CD4-positive, alpha-beta T cell (primary cell): ENCODE data around the gene REG1B. TPM values are rescaled to one million over a fixed set of nuclear protein-coding genes. Genes with fewer than 3 reads are reported as not detected.

Source experiments
- ATAC-seq: fragments of 200-7000 bp; cut with Tn5 transposase; one replicate; pipeline ENCODE4 v1.10.0; 2022; ENCODE audit warnings: mild to moderate bottlenecking; ENCODE audit not compliant: poor library complexity
- CTCF ChIA-PET: fragments of 350-600 bp; sonication (Branson Sonifier 250); formaldehyde crosslinking; loops from one replicate; lab custom pipeline; 2021; ENCODE audit warnings: antibody characterized with exemption, inconsistent platforms; lab: Charles Lee
- POLR2A ChIA-PET: fragments of 350-600 bp; sonication (Branson Sonifier 250); formaldehyde crosslinking; loops from one replicate; lab custom pipeline; 2021; ENCODE audit warnings: antibody characterized with exemption, inconsistent platforms; lab: Charles Lee
- DNase-seq, 14 experiments: peaks; one replicate each; pipeline ENCODE4 v3.0.0-alpha.2; 2013 to 2020; ENCODE audit warnings: mixed read lengths in 2 of 14
- H3K27ac ChIP-seq, 2 donors: one replicate each; pipeline versions ENCODE4 v1.5.1 to v1.7.0; 2013; ENCODE audit warnings: low read length in 2 of 2, low read depth in 1 of 2, mild to moderate bottlenecking in 1 of 2
- H3K27me3 ChIP-seq, 2 experiments: 1 replicate in 1 of 2; 2 replicates in 1 of 2; pipeline versions ENCODE4 v1.6.1 to v1.7.0; 2013; ENCODE audit warnings: low read length in 2 of 2, control low read depth in 1 of 2, mild to moderate bottlenecking in 1 of 2, moderate library complexity in 1 of 2; ENCODE audit not compliant: insufficient read depth in 2 of 2, control insufficient read depth in 1 of 2
- H3K36me3 ChIP-seq: one replicate; pipeline ENCODE4 v1.6.1; 2013; ENCODE audit warnings: low read length, control low read depth; ENCODE audit not compliant: insufficient read depth
- H3K4me1 ChIP-seq: one replicate; pipeline ENCODE4 v1.6.1; 2013; ENCODE audit warnings: low read length, control low read depth; ENCODE audit not compliant: insufficient read depth
- H3K4me3 ChIP-seq: one replicate; pipeline ENCODE4 v1.5.1; 2013; ENCODE audit warnings: mild to moderate bottlenecking, low read length, moderate library complexity
- H3K9me3 ChIP-seq, 2 experiments: 1 replicate in 1 of 2; 2 replicates in 1 of 2; pipeline versions ENCODE4 v1.6.1 to v1.7.0; 2013; ENCODE audit warnings: low read length in 2 of 2, mild to moderate bottlenecking in 2 of 2, control low read depth in 1 of 2, moderate library complexity in 1 of 2; ENCODE audit not compliant: control insufficient read depth in 1 of 2, insufficient read depth in 1 of 2
- H3K27ac Mint-ChIP-seq: one replicate; pipeline ENCODE4 v1.8.0; 2020; ENCODE audit warnings: mixed read lengths
- H3K27me3 Mint-ChIP-seq: one replicate; pipeline ENCODE4 v1.8.0; 2021; ENCODE audit warnings: mixed read lengths
- H3K36me3 Mint-ChIP-seq: one replicate; pipeline ENCODE4 v1.8.0; 2021; ENCODE audit warnings: low read depth, mixed read lengths
- H3K4me1 Mint-ChIP-seq: one replicate; pipeline ENCODE4 v1.8.0; 2021; ENCODE audit warnings: low read depth, mixed read lengths
- H3K4me3 Mint-ChIP-seq: one replicate; pipeline ENCODE4 v1.8.0; 2020; ENCODE audit warnings: mild to moderate bottlenecking, mixed read lengths
- H3K9me3 Mint-ChIP-seq: one replicate; pipeline ENCODE4 v1.8.0; 2020; ENCODE audit warnings: mixed read lengths
- intact Hi-C, 2 experiments: fragments of 100-400 bp; cut with DNase I in 1 of 2; cut with micrococcal nuclease in 1 of 2; formaldehyde crosslinking; loops; one replicate each; pipeline versions ENCODE4 v1.15.1 to v1.9.0; 2023 to 2025; cut with DNase I, micrococcal nuclease
- polyA plus RNA-seq, 2 donors: library from polyadenylated mRNA; unstranded; fragments of 120-200 nt; gene quantifications; one replicate each; pipeline ENCODE4 v1.2.1, GENCODE V29; 2013
- total RNA-seq, 174 experiments: library from RNA in 2 of 174; stranded (reverse) in 2 of 174; gene quantifications; one replicate each; pipeline ENCODE4 v1.2.3 and lab custom pipeline; 2021 to 2026
- TF ChIP-seq, protein P1 (sequence below): fragments of 200-600 bp; IDR thresholded peaks from one replicate; pipeline ENCODE4 v1.8.0; 2022; ENCODE audit warnings: antibody characterized with exemption, mild to moderate bottlenecking

Gene REG1B, protein sequence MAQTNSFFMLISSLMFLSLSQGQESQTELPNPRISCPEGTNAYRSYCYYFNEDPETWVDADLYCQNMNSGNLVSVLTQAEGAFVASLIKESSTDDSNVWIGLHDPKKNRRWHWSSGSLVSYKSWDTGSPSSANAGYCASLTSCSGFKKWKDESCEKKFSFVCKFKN
- not detected for total RNA-seq
- polyA plus RNA-seq (2013, experiment 1 of 2) = not detected
- not detected for polyA plus RNA-seq (2013, experiment 2 of 2)
- total RNA-seq (lab: John Stamatoyannopoulos, UW) = 0 to 0.08 (median 0) reads per million in 172 experiments

DNA sequence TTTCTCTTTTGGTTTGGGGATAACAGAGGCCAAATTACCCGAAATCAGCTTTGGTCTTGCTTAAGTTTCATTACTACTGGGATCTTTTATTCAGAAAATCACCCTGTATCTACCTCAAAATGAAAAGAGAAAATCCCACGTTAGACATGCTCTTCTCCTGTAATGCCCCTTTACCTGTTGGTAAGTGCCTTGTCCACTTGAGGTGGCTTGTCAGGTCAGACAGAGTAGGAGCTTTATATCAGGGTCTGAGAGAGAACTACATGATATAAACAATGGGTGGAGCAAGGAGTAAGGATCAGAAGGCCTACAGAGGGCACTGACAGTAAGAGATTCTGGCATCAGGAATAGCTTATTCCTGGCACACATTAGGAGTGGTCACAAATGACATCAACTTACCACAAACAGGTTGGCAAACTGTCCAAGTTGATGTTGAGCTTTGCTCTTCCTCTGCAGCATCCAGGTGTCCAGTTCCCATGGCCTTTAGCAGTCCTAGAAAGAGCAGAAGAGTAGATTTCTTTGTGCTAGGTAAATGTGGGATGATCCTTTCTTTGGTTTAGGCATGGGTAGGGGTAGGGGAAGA is at the start of gene REG1B:
REG1B (minus strand) TSS at position 209 of the 580 bp plus-strand sequence. CDS start 381 bp downstream, outside the sequence.
- Histone ChIP-seq H3K4me3 (no peak within 1 kb of the TSS), H3K36me3 (no peaks in the 10 kb centered on the region), H3K27ac (no peak within 1 kb of the TSS), H3K27me3 (no peaks in the 10 kb centered on the region), H3K4me1 (no peaks in the 10 kb centered on the region), H3K9me3 (peaks cover 3 to 4% of the 10 kb centered on the region in 2 experiments)
- intact Hi-C loops = no loop called here
- H3K4me1 Mint-ChIP-seq = no peaks in the 10 kb centered on the region
- H3K9me3 Mint-ChIP-seq = peaks cover 12% of the 10 kb centered on the region
- ChIA-PET POLR2A (no interaction called here), CTCF (no interaction called here)
- TF ChIP-seq, protein P1, sequence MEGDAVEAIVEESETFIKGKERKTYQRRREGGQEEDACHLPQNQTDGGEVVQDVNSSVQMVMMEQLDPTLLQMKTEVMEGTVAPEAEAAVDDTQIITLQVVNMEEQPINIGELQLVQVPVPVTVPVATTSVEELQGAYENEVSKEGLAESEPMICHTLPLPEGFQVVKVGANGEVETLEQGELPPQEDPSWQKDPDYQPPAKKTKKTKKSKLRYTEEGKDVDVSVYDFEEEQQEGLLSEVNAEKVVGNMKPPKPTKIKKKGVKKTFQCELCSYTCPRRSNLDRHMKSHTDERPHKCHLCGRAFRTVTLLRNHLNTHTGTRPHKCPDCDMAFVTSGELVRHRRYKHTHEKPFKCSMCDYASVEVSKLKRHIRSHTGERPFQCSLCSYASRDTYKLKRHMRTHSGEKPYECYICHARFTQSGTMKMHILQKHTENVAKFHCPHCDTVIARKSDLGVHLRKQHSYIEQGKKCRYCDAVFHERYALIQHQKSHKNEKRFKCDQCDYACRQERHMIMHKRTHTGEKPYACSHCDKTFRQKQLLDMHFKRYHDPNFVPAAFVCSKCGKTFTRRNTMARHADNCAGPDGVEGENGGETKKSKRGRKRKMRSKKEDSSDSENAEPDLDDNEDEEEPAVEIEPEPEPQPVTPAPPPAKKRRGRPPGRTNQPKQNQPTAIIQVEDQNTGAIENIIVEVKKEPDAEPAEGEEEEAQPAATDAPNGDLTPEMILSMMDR = no peak
- no peaks in the 10 kb centered on the region for H3K36me3 Mint-ChIP-seq
- H3K4me3 Mint-ChIP-seq = no peak within 1 kb of the TSS
- ATAC-seq = no peak
- H3K27me3 Mint-ChIP-seq = no peaks in the 10 kb centered on the region
- no peak for DNase-seq
- H3K27ac Mint-ChIP-seq = no peak within 1 kb of the TSS

DNA sequence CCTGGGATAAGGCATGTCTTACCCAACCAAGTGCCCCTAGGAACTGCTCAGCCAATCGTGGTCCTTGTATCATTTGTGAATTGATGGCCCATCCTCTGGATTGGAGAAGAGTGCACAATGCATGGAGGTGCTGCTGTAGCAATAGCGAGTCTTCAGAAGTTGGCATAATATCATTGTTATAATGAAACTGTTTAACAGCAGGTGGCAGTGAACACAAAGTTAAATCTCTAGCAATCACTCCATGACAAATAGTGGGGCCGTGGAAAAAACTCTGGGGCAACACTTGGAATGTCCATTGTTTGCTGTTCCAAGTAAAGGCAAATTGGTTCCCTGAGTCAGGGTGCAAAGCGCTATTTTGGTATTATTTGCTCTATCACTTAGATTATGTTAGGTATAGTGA is 43.9 kb upstream of the REG1B start:
- no peak overlapping the region for H3K27ac ChIP-seq
- Mint-ChIP-seq H3K9me3 (peaks cover 3% of the 10 kb centered on the region), H3K4me1 (no peaks in the 10 kb centered on the region), H3K36me3 (no peaks in the 10 kb centered on the region), H3K27ac (no peak overlapping the region), H3K4me3 (no peak overlapping the region), H3K27me3 (no peaks in the 10 kb centered on the region)
- H3K4me3 ChIP-seq = no peak overlapping the region
- H3K36me3 ChIP-seq = no peaks in the 10 kb centered on the region
- ATAC-seq (no peak), DNase-seq (no peak)
- H3K27me3 ChIP-seq = no peaks in the 10 kb centered on the region
- ChIA-PET CTCF (no interaction called here), POLR2A (no interaction called here)
- peaks cover 0 to 3% of the 10 kb centered on the region in 2 experiments for H3K9me3 ChIP-seq
- no peaks in the 10 kb centered on the region for H3K4me1 ChIP-seq
- TF ChIP-seq, protein P1 = no peak
- intact Hi-C loops = no loop called here

DNA sequence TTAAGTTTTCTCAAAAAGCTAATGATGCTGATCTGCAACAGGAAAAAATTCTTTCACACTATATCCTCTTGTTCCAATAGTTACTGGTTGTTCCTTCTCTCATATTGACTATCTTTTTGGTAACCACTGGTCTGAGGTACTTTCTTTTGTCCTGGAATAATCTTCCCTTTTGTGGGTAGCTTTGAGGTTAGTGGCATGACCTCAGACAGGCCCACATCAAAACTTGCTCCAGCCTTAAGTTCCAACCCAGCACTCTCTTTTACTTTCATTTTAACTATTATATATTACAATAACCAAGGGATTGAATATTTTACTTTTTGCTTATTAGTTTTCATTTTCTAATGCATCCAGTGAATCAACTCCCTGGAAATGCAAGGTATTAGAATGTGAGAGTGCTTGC is 42.0 kb upstream of the REG1B start:
- ChIA-PET POLR2A (no interaction called here), CTCF (no interaction called here)
- no peak overlapping the region for H3K4me3 ChIP-seq

More for the DNA sequence above, 42.0 kb upstream of the REG1B start:
- intact Hi-C loops = no loop called here
- no peak overlapping the region for H3K27ac Mint-ChIP-seq
- Histone ChIP-seq H3K27me3 (no peaks in the 10 kb centered on the region), H3K27ac (no peak overlapping the region), H3K4me1 (no peaks in the 10 kb centered on the region), H3K9me3 (peaks cover 0 to 3% of the 10 kb centered on the region in 2 experiments), H3K36me3 (no peaks in the 10 kb centered on the region)
- TF ChIP-seq, protein P1 = no peak
- no peak overlapping the region for H3K4me3 Mint-ChIP-seq
- no peaks in the 10 kb centered on the region for H3K36me3 Mint-ChIP-seq
- H3K9me3 Mint-ChIP-seq = peaks cover 3% of the 10 kb centered on the region
- ATAC-seq (no peak), DNase-seq (no peak)
- no peaks in the 10 kb centered on the region for H3K4me1 Mint-ChIP-seq
- no peaks in the 10 kb centered on the region for H3K27me3 Mint-ChIP-seq
